LNCAP (cell line): ENCODE measurements around the gene EXOC3L4.

Experiments
- TF ChIP-seq, protein P1 (sequence below): fragments of 450-650 bp; IDR thresholded peaks from 2 replicates; pipeline ENCODE4 v1.5.1; 2017; ENCODE audit warnings: mild to moderate bottlenecking

EXOC3L4 gene

DNA sequence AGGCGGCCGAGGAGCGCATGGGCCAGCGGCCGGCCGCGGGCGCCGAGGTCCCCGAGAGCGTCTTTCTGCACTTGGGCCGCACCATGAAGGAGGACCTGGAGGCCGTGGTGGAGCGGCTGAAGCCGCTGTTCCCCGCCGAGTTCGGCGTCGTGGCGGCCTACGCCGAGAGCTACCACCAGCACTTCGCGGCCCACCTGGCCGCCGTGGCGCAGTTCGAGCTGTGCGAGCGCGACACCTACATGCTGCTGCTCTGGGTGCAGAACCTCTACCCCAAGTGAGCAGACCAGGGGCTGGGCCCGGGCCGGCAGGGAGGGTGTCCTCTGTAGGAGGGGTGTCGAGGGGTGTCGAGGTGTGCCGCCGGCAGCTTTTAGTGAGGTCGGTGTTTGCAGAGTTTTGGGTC lies 32.8 kb downstream of the EXOC3L4 start:
- TF ChIP-seq, protein P1, sequence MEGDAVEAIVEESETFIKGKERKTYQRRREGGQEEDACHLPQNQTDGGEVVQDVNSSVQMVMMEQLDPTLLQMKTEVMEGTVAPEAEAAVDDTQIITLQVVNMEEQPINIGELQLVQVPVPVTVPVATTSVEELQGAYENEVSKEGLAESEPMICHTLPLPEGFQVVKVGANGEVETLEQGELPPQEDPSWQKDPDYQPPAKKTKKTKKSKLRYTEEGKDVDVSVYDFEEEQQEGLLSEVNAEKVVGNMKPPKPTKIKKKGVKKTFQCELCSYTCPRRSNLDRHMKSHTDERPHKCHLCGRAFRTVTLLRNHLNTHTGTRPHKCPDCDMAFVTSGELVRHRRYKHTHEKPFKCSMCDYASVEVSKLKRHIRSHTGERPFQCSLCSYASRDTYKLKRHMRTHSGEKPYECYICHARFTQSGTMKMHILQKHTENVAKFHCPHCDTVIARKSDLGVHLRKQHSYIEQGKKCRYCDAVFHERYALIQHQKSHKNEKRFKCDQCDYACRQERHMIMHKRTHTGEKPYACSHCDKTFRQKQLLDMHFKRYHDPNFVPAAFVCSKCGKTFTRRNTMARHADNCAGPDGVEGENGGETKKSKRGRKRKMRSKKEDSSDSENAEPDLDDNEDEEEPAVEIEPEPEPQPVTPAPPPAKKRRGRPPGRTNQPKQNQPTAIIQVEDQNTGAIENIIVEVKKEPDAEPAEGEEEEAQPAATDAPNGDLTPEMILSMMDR = peak; percentile 9; the same call in 1 of the 2 replicates

DNA sequence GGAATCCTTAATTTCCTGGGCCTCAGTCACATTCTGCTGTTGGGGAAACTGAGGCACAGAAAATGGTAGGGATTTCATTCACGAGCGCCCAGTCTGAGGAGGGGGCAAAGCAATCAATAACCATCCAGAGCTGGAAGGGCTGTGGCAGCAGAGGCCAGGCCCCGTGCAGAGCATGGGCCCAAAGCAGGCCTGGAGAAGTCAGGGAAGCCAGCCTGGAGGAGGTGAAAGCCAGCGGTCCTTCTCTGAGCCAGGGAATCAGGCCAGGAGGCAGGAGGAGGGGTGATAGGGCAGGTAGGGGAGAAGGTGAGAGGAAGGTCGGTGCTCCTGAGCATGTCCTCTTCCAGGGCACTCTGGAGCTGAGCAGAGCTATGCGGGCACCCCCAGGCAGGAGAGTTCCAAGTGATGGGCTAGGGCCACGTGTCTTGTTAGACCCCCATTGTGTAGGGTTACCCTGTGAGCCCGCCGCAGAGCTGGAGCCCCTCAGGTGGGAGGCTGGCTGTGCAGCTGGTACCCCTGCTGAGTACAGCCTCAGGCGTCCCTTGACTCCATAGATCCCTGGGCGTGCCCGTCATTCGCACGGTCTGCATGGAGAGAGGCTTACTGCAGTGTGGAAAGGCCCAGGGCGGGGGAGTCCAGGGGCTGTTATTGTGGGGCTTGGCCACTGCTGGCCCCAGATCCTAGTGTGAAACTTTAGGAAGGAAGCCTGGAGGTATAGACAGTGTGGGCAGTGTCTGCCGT lies 33.5 kb downstream of the EXOC3L4 start:
- TF ChIP-seq, protein P1 = no peak

DNA sequence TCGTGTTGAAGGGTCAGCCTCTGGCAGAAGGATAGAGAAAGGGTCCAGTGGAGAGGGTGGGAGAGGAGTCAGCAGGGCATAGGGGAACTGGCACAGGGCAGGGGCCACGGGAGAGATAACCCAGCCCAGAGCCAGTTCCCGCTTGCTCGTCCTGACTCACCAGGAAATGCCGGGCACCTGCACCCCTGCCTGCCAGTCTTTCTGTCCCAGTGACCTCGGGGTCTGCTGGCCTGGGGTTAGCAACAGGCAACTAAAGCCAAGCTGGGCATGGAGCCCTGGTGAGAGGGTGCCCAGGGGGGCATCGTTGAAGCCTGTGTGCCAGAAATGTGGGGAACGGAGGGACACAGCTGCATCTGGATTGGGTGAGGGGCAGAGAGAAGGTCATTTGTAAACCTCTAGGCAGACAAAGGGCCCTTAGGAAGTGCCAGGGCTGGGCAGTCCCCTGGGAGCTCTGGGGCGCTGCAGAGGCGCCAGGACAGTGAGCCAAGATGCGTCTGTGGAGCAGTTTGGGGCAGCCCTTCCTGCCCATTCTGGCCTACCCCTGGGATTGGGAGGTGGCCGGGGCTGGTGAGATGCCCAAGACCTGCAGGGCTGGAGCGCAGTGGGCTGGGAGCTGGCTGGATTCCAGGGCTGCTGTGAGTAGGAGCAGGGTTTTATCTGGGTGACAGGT lies 34.2 kb downstream of the EXOC3L4 start:
- TF ChIP-seq, protein P1 = no peak

DNA sequence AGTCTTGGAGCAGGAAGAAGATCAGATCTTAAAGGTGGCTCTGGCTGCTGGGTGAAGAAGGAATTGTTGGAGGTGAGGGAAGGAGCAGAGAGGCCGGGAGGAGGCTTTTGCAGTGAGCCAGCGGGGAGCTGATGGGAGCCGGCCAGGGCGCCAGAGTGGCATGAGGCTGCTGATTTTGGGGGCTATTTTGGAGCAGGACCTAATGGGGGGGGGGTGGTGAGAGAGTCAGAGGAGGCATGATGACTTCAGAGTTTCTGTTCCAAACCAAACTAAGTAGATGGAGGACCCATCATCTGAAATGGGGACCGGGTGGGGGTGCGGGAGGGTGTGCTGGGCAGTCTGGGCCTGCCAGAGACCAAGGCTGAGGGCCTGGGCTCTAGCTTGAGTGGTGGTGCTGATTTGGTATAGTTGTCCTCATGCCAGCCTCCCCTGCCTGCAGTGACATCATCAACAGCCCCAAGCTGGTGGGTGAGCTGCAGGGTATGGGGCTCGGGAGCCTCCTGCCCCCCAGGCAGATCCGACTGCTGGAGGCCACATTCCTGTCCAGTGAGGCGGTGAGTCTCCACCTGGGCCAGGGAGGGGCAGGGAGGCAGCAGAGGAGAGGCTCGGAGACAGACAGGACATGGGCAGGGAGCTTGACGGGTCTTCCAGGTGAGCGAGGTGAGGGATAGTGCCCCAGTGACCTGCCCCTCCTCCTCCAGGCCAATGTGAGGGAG lies 34.9 kb downstream of the EXOC3L4 start:
- TF ChIP-seq, protein P1 = no peak

DNA sequence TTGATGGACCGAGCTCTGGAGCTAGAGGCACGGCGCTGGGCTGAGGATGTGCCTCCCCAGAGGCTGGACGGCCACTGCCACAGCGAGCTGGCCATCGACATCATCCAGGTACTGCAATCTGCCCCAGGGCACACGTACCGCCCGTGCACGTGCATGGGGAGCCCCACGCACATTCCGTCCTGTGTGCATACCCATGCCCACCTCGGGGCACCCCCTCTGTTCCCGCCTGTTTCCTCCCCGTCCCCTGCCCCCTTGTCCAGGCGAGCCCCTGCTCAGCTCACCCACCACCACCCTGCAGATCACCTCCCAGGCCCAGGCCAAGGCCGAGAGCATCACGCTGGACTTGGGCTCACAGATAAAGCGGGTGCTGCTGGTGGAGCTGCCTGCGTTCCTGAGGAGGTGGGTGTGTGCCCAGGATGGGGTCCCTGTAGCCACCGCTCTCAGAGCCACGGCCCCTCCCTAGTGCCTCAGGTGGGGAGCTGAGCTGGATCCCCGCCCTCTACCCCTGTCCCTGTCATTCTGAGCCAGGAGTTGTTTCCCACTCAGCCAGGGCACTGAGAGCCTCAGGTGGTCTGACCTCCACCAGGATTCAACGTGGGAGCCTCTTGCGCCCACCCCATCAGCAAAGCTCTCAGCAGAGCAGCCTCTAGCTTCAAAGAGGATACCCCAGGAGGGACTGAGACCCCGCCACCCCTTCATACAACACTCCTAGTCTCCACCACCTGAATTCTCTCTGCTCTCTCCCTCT lies 35.7 kb downstream of the EXOC3L4 start:
- TF ChIP-seq, protein P1 = no peak

DNA sequence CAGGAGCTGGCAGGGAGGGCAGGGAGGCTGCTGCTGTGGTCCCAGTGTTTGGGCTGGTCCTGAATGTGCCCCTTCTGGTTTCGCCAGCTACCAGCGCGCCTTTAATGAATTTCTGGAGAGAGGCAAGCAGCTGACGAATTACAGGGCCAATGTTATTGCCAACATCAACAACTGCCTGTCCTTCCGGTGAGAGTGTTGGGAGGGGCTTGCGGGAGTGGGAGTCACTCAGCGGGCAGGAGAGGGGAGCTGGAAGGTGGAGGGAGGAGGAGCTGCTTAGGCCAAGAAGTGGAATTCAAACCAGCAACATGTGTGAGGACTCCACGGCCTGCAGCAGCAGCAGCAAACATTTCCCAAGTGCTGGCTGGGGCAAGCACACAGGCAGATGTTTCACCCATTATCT lies 36.4 kb downstream of the EXOC3L4 start:
- TF ChIP-seq, protein P1 = no peak

DNA sequence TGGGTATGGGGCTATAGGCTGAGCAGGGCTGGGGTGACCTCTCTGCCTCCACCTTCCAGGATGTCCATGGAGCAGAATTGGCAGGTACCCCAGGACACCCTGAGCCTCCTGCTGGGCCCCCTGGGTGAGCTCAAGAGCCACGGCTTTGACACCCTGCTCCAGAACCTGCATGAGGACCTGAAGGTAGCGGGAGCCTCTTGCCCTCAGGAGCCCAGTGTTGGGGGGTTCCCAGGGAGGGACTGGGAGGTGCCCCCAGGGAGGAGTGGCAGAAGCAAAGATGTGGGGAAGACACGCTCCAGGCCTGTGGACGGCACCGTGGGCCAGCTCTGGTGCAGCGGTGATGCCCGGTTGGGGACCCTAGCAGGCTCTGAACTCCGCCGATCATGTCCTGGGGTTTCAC lies 37.1 kb downstream of the EXOC3L4 start:
- TF ChIP-seq, protein P1 = no peak
